NT2/D1 (cell line): ENCODE measurements around the gene MRPL55.

Experiments
- DNase-seq: peaks from one replicate; pipeline ENCODE4 v3.0.0-alpha.2; 2011; ENCODE audit warnings: low read depth, low spot score
- H3K27me3 ChIP-seq: 2 replicates; pipeline ENCODE4 v1.6.0; 2011; ENCODE audit warnings: mild to moderate bottlenecking; ENCODE audit not compliant: insufficient read length, insufficient read depth
- H3K36me3 ChIP-seq: 2 replicates; pipeline ENCODE4 v1.6.1; 2011; ENCODE audit warnings: mild to moderate bottlenecking, low read length, mixed read lengths; ENCODE audit not compliant: insufficient read depth, insufficient read length
- H3K4me1 ChIP-seq: 2 replicates; pipeline ENCODE4 v1.5.1; 2011; ENCODE audit not compliant: insufficient read depth, insufficient read length
- H3K4me3 ChIP-seq: 2 replicates; pipeline ENCODE4 v1.5.1; 2011; ENCODE audit warnings: low read depth; ENCODE audit not compliant: insufficient read length
- H3K9ac ChIP-seq: 2 replicates; pipeline ENCODE4 v1.6.0; 2011; ENCODE audit warnings: low read depth; ENCODE audit not compliant: insufficient read length
- H3K9me3 ChIP-seq: 2 replicates; pipeline ENCODE4 v1.5.1; 2011; ENCODE audit warnings: mild to moderate bottlenecking, low read length; ENCODE audit not compliant: insufficient read depth
- SUZ12 ChIP-seq: IDR thresholded peaks from 2 replicates; pipeline ENCODE4 v1.6.1; 2011; ENCODE audit not compliant: insufficient read length, insufficient read depth; ENCODE audit errors: extremely low read depth
- YY1 ChIP-seq: IDR thresholded peaks from 2 replicates; pipeline ENCODE4 v1.6.1; 2011; ENCODE audit not compliant: insufficient read length, insufficient read depth
- ZNF274 ChIP-seq: IDR thresholded peaks from 2 replicates; pipeline ENCODE4 v1.6.1; 2011; ENCODE audit warnings: mild to moderate bottlenecking, low read depth, low read length

The MRPL55 gene

GRCh38 chr1:228058949-228059633, 50.0 kb downstream of the MRPL55 start:
- Histone ChIP-seq H3K9ac (no peak overlapping the region), H3K9me3 (peaks cover 13% of the 10 kb centered on the region; the same call in 1 of the 2 replicates), H3K4me3 (no peak overlapping the region), H3K36me3 (no peaks in the 10 kb centered on the region), H3K27me3 (peaks cover 29% of the 10 kb centered on the region), H3K4me1 (peaks cover 14% of the 10 kb centered on the region)
- no peak for DNase-seq
- TF ChIP-seq SUZ12 (no peak), YY1 (no peak), ZNF274 (no peak)

- H3K27me3 ChIP-seq = peaks cover 29% of the 10 kb centered on the region
- TF ChIP-seq ZNF274 (no peak), SUZ12 (no peak), YY1 (no peak)
- no peak overlapping the region for H3K4me3 ChIP-seq
- H3K9ac ChIP-seq = no peak overlapping the region
- no peaks in the 10 kb centered on the region for H3K36me3 ChIP-seq
- no peak for DNase-seq
- H3K9me3 ChIP-seq = peaks cover 13% of the 10 kb centered on the region; the same call in 1 of the 2 replicates
- peaks cover 7% of the 10 kb centered on the region for H3K4me1 ChIP-seq
These were observed 50.7 kb downstream of the MRPL55 start for GRCh38 chr1:228058172-228058948.
